SK-N-MC (cell line): ENCODE data around the gene NMUR1.

ENCODE experiments used
- EZH2 ChIP-seq: fragments of 200-600 bp; sonication (generic); IDR thresholded peaks from one replicate; pipeline ENCODE4 v1.6.1; 2017; ENCODE audit warnings: antibody characterized with exemption
- FOXP2 ChIP-seq: optimal IDR thresholded peaks from 2 replicates; pipeline ENCODE3; 2011; ENCODE audit warnings: mild to moderate bottlenecking, moderate library complexity; ENCODE audit not compliant: insufficient read depth; ENCODE audit errors: extremely low read length, control extremely low read depth

DNA sequence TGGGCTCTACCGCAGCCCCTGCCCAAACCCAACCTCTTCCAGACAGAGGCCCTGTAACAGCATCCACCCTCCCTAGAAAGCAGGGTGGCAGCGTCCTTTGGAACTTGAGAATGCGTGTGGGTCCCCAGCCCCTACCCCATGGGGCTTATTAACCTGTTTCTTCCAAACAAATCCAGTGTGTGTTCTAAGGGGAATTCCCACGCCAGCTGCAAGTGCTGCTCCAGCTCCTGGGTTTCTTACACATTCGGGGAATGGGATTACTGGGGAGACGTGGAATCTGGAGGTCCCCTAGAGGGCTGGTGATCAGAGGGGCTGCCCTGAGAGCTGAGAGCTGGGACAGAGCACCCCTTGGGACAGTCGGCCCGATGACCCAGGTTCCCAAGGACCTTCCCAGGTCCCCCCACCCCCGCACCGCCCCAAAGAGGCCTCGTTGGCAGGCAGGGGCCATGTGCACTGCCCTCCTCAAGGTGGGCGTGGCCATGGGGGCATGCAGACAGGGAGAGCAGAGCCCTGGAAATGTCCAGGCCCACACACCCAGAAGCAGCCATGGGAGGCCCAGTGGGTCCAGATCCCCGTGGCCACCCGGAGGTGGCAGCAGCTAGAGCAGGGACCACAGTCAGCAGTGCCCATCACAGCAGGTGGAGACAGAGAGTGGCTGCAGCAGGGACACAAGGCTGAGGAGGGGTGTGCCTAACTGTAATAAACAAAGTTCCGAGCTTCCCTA lies 43.6 kb upstream of the NMUR1 start:
- TF ChIP-seq EZH2 (no peak), FOXP2 (no peak)
